Upper lobe of right lung (tissue), 1 donor: ENCODE data around the gene CSMD2. TPM values are rescaled to one million over a fixed set of nuclear protein-coding genes. Genes with fewer than 3 reads are reported as not detected.
A peak's percentile ranks its signal among the peaks of the same experiment; 100 is the strongest.

ENCODE experiments used
- ATAC-seq: fragments of 200-7000 bp; cut with Tn5 transposase; one replicate; pipeline ENCODE4 v1.9.1; 2020; ENCODE audit warnings: mild to moderate bottlenecking, moderate library complexity
- DNase-seq: peaks from one replicate; pipeline ENCODE4 v3.0.0-alpha.2; 2020
- H3K27ac ChIP-seq: fragments of 200-600 bp; one replicate; pipeline ENCODE4 v1.8.0; 2022
- H3K27me3 ChIP-seq: fragments of 200-600 bp; one replicate; pipeline ENCODE4 v1.8.0; 2022; ENCODE audit warnings: mild to moderate bottlenecking
- H3K36me3 ChIP-seq: fragments of 200-600 bp; one replicate; pipeline ENCODE4 v1.8.0; 2022
- H3K4me1 ChIP-seq: fragments of 200-600 bp; one replicate; pipeline ENCODE4 v1.8.0; 2022
- H3K4me3 ChIP-seq: fragments of 200-600 bp; one replicate; pipeline ENCODE4 v1.8.0; 2022; ENCODE audit warnings: mild to moderate bottlenecking
- H3K9me3 ChIP-seq: fragments of 200-600 bp; one replicate; pipeline ENCODE4 v1.8.0; 2022
- intact Hi-C: fragments of 100-400 bp; cut with DNase I; formaldehyde crosslinking; loops from one replicate; pipeline ENCODE4 v1.11.0; 2022
- total RNA-seq: library from RNA; stranded (reverse); fragmentation: NEBNext Ultra II Directional; extraction: Animal tissue kit (Norgen Biotek cat#: 25700); gene quantifications from one replicate; pipeline ENCODE4 v1.2.1, GENCODE V29; 2021
- TF ChIP-seq, protein P1 (sequence below): fragments of 200-600 bp; IDR thresholded peaks from one replicate; pipeline ENCODE4 v1.8.0; 2022; ENCODE audit warnings: antibody characterized with exemption
- donor health status: DM: no; HTN: yes; CAD: no; lungs with severe emphysema.

CSMD2 gene
- total RNA-seq, 1 donor from 2014 or later = 0.67 TPM

DNA sequence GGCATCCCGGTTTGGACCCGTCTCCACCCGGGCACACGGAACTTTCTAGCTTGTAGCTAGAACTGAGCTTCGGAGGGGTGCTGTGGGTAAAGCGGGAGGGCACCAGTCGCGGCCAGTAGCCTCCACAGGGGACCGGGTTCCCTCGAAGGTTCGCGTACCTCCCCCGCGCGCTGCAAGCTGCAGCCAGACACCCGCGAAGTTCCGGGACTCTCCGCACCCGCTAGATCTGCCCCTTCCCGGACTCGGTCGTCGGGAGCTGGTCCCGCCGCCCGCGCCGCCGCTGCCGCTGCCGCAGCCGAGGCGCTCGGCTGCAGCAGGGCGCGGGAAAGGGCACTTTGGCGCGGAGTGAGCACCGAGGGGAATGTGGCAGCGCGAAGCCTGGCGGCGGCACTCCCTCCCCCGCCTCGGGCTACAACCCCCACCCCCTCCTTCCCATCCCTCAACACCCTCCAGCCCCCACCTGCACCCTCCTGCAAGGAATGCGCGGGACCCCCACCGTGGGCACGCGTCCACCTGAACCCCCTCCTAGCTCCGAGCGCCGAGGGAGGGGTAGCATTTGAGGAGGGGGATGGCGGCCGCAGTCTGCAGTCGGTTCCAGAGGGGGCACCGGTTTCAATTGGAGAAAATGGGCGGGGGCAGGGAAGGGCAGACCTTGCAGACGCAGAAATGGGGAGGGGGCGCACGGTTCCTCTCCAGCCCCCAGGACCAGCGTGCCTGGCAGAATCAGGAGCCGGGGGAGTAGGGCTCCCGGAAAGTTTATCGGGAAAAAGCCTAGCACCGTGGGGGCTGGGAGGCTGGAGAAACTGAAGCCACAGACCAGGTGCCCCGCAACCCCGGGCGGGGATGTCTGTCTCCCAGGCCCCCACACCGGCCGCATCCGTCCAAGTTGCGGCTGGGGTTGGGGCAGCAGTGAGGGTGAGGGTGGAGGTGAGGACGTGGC lies 968 bp downstream of the CSMD2 start:
- Histone ChIP-seq H3K4me1 (peaks cover 19% of the 10 kb centered on the region), H3K9me3 (no peaks in the 10 kb centered on the region), H3K27ac (no peak overlapping the region), H3K4me3 (peak overlapping the region; percentile 40), H3K36me3 (no peaks in the 10 kb centered on the region), H3K27me3 (peaks cover 72% of the 10 kb centered on the region)
- ATAC-seq (no peak), DNase-seq (no peak)
- TF ChIP-seq, protein P1, sequence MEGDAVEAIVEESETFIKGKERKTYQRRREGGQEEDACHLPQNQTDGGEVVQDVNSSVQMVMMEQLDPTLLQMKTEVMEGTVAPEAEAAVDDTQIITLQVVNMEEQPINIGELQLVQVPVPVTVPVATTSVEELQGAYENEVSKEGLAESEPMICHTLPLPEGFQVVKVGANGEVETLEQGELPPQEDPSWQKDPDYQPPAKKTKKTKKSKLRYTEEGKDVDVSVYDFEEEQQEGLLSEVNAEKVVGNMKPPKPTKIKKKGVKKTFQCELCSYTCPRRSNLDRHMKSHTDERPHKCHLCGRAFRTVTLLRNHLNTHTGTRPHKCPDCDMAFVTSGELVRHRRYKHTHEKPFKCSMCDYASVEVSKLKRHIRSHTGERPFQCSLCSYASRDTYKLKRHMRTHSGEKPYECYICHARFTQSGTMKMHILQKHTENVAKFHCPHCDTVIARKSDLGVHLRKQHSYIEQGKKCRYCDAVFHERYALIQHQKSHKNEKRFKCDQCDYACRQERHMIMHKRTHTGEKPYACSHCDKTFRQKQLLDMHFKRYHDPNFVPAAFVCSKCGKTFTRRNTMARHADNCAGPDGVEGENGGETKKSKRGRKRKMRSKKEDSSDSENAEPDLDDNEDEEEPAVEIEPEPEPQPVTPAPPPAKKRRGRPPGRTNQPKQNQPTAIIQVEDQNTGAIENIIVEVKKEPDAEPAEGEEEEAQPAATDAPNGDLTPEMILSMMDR = no peak
- intact Hi-C loops = no loop called here

DNA sequence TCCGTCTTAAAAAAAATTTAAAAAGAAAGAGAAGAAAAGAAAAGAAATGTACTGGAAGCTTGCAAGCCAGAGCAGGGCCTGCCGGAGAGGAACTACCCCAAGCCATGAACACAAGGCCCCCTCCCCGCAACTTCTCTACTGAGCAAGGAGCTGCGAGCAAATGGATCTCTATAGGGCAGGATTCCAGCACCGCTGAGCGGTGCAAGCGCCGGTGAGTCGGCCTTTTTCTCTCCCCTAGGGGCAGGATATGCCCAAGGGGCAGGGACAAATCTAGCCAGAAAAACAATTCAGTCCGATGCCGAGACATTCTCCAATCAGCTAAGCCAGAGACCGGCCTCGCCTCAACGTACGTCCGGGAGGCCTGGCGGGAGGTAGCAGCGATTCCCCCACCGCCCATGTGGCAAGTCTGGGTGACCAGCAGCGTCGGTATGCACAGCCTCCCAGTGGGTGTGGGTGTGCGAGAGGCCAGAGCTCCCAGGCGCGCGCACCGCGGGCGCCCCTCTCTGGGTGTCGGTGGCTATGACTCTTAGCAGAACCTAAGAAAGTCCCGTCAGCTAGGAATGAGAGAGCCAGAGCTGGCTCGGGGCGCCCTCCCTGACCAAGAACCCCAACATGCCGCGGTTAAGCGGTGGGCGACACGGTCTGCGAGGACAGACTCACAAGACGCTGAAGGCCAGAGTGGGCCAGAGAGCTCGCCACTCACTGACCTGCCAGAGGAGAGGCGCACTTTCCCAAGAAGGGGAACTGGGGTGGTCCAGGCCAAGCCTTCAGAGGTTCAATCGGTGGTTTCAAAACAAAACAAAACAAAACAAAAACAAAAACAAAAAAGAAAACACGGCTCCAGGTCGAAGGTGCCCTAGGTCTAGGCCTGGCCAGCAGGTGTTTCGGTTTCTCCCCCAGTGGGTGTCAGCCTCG lies 1.9 kb downstream of the CSMD2 start:
- Histone ChIP-seq H3K4me1 (peaks cover 19% of the 10 kb centered on the region), H3K27ac (no peak overlapping the region), H3K36me3 (no peaks in the 10 kb centered on the region), H3K9me3 (no peaks in the 10 kb centered on the region), H3K4me3 (peak overlapping the region; percentile 40), H3K27me3 (peaks cover 68% of the 10 kb centered on the region)
- TF ChIP-seq, protein P1 = peak; percentile 60
- intact Hi-C loops = no loop called here
- DNase-seq (peak; percentile 89), ATAC-seq (peak; percentile 92)

DNA sequence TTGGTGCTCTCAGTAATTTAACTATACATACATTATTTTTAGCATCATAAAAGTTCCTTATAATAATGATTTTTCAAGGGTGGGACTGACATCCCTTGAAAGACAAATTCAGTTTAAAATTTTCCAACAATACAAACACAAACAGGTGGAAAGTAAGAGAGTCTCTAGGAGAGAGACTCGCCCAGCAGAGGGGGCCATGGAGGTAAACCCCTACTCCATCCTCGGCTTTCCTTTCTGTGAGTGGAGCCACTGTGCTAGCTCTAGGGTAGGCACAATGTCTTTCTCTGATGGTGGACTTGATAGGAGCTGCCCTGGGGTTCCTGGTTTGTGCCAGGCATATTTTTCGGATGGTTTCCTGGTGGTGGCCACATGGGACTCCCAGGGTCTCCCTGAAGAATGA lies 8.3 kb downstream of the CSMD2 start:
- Histone ChIP-seq H3K36me3 (no peaks in the 10 kb centered on the region), H3K27ac (no peak overlapping the region), H3K27me3 (peaks cover 14% of the 10 kb centered on the region), H3K4me1 (no peaks in the 10 kb centered on the region), H3K9me3 (no peaks in the 10 kb centered on the region), H3K4me3 (no peak overlapping the region)
- DNase-seq (no peak), ATAC-seq (no peak)
- intact Hi-C loops = no loop called here
- TF ChIP-seq, protein P1 = no peak

DNA sequence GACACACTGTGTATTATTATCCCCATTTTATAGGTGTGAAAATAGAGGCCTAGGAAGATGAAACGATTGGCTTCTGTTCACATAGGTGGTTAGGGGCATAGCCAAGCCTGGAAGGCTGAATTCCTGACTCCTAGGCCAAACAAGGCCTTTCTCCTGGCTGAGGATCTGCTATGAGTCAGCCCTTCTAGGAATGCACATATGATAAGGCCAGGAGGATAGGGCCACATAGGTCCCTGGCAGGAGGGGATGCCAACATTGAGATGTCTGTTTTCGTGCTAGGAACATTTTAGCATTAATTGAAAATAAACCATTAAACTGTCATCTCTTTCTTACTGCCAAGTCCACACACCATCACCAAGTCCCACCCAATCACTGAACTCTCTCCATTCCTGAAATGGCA lies 9.2 kb downstream of the CSMD2 start:
- intact Hi-C loops = no loop called here
- no peak overlapping the region for H3K4me3 ChIP-seq
- H3K9me3 ChIP-seq = no peaks in the 10 kb centered on the region
- ATAC-seq = no peak
- no peaks in the 10 kb centered on the region for H3K36me3 ChIP-seq
- H3K4me1 ChIP-seq = no peaks in the 10 kb centered on the region
- H3K27me3 ChIP-seq = peaks cover 5% of the 10 kb centered on the region
- H3K27ac ChIP-seq = no peak overlapping the region
- DNase-seq = no peak
- TF ChIP-seq, protein P1 = no peak

DNA sequence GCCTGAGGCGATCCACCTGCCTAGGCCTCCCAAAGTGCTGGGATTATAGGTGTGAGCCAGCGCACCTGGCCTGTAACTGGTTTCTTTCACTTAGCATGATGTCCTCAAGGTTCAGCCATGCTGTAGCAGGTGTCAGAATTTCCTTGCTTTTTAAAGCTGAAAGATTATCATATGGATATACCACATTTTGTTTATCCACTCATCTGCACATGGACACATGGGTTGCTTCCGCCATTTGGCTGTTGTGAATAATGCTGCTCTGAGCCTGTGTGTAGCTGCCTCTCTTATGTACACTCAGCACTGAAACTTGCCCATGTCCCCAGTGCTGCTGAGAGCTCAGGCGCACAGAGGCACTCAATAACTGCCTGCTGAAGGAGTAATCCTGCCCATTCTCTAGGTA lies 11.8 kb downstream of the CSMD2 start:
- TF ChIP-seq, protein P1 = no peak
- H3K27ac ChIP-seq = no peak overlapping the region
- no peaks in the 10 kb centered on the region for H3K36me3 ChIP-seq
- H3K4me3 ChIP-seq = no peak overlapping the region
- no peaks in the 10 kb centered on the region for H3K4me1 ChIP-seq
- ATAC-seq = no peak
- H3K27me3 ChIP-seq = no peaks in the 10 kb centered on the region
- no peaks in the 10 kb centered on the region for H3K9me3 ChIP-seq
- intact Hi-C loops = no loop called here
- DNase-seq = no peak
